HT1080 (cell line): ENCODE data around the gene FNDC3B. TPM values are rescaled to one million over a fixed set of nuclear protein-coding genes. Genes with fewer than 3 reads are reported as not detected.

Experiments used
- DNase-seq: peaks from one replicate; pipeline ENCODE4 v3.0.0-alpha.2; 2015; ENCODE audit warnings: low read depth
- total RNA-seq: library from RNA; depleted of rRNA; stranded (reverse); fragments of >200 nt; shearing (Covaris generic); gene quantifications from 2 replicates; pipeline ENCODE4 v1.2.3, GENCODE V29; 2014

Gene FNDC3B
- total RNA-seq, 1 experiment from 2014 or later: 63.7 TPM

- no peak for DNase-seq
Observed at GRCh38 chr3:172209333-172210321, 170.2 kb downstream of the FNDC3B start.

GRCh38 chr3:172210355-172210754, 171.0 kb downstream of the FNDC3B start:
- DNase-seq: no peak

- DNase-seq: no peak
Observed at GRCh38 chr3:172211123-172211522, 171.7 kb downstream of the FNDC3B start.

GRCh38 chr3:172213200-172213599, 173.8 kb downstream of the FNDC3B start:
- DNase-seq: no peak

GRCh38 chr3:172213904-172214303, 174.5 kb downstream of the FNDC3B start:
- DNase-seq: no peak

GRCh38 chr3:172216267-172216666, 176.9 kb downstream of the FNDC3B start:
- no peak for DNase-seq

- no peak for DNase-seq
Observed at GRCh38 chr3:172216911-172217310, 177.5 kb downstream of the FNDC3B start.

- DNase-seq: peak; percentile 66
Observed at GRCh38 chr3:172217877-172218276, 178.5 kb downstream of the FNDC3B start.

GRCh38 chr3:172218350-172219323, 179.3 kb downstream of the FNDC3B start:
- no peak for DNase-seq

GRCh38 chr3:172219750-172220149, 180.4 kb downstream of the FNDC3B start:
- DNase-seq: no peak

- peak; percentile 75 for DNase-seq
Observed at GRCh38 chr3:172221547-172221946, 182.2 kb downstream of the FNDC3B start.

- no peak for DNase-seq
Observed at GRCh38 chr3:172222478-172223071, 183.2 kb downstream of the FNDC3B start.

GRCh38 chr3:172223870-172224269, 184.5 kb downstream of the FNDC3B start:
- no peak for DNase-seq

GRCh38 chr3:172224560-172225214, 185.3 kb downstream of the FNDC3B start:
- no peak for DNase-seq

- DNase-seq: no peak
Observed at GRCh38 chr3:172225215-172225707, 185.9 kb downstream of the FNDC3B start.

GRCh38 chr3:172226831-172227230, 187.5 kb downstream of the FNDC3B start:
- DNase-seq: no peak

GRCh38 chr3:172227340-172228035, 188.1 kb downstream of the FNDC3B start:
- DNase-seq: no peak

- DNase-seq: no peak
Observed at GRCh38 chr3:172228036-172228415, 188.6 kb downstream of the FNDC3B start.

- DNase-seq: no peak
Observed at GRCh38 chr3:172229462-172229861, 190.1 kb downstream of the FNDC3B start.

- no peak for DNase-seq
Observed at GRCh38 chr3:172231318-172231901, 192.0 kb downstream of the FNDC3B start.
